Panc1 (cell line): ENCODE results near the gene SYNPR.

Experiments used
- POLR2AphosphoS5 ChIP-seq: IDR thresholded peaks from 2 replicates; pipeline ENCODE4 v1.6.1; 2012; ENCODE audit warnings: mild to moderate bottlenecking, low read depth, low read length, moderate library complexity
- TCF7L2 ChIP-seq: IDR thresholded peaks from 2 replicates; pipeline ENCODE4 v1.6.1; 2011; ENCODE audit warnings: mild to moderate bottlenecking, low read depth, low read length, inconsistent platforms
- TF ChIP-seq, protein P1 (sequence below): fragments of 450-650 bp; IDR thresholded peaks from 2 replicates; pipeline ENCODE4 v1.5.1; 2017; ENCODE audit warnings: mild to moderate bottlenecking

DNA sequence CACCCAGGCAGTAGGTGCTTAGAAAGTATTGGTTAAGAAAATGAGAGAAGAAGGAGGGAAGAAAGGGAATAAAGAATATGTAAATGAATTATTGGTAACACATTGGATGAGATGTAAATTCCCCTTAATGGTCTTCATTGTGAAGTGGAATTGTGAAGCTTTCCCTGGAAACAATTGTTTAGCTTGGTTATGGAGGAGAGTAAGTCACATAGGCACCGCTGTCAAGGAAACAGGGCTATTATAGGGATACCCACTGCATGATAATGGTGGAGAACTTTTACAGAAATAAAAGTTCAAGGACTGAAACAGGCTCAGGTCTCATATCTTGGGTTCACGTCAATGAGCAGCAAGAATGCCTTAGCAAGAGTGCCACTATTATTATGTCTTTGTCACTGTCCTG lies 9.5 kb downstream of the SYNPR start:
- TF ChIP-seq, protein P1, sequence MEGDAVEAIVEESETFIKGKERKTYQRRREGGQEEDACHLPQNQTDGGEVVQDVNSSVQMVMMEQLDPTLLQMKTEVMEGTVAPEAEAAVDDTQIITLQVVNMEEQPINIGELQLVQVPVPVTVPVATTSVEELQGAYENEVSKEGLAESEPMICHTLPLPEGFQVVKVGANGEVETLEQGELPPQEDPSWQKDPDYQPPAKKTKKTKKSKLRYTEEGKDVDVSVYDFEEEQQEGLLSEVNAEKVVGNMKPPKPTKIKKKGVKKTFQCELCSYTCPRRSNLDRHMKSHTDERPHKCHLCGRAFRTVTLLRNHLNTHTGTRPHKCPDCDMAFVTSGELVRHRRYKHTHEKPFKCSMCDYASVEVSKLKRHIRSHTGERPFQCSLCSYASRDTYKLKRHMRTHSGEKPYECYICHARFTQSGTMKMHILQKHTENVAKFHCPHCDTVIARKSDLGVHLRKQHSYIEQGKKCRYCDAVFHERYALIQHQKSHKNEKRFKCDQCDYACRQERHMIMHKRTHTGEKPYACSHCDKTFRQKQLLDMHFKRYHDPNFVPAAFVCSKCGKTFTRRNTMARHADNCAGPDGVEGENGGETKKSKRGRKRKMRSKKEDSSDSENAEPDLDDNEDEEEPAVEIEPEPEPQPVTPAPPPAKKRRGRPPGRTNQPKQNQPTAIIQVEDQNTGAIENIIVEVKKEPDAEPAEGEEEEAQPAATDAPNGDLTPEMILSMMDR: no peak
- TF ChIP-seq POLR2AphosphoS5: no peak
- no peak for TF ChIP-seq TCF7L2
